Activated CD8-positive, alpha-beta memory T cell treated with anti-CD3 and anti-CD28 coated beads, Interleukin-2, amount 10 ng/mL, durations not matched to agents 7 days and 5 days (primary cell): ENCODE results near the gene RASL10A. TPM values are rescaled to one million over a fixed set of nuclear protein-coding genes. Genes with fewer than 3 reads are reported as not detected.

ENCODE experiments used
- ATAC-seq: fragments of 150-1000 bp; cut with Tn5 transposase; one replicate; pipeline ENCODE4 v1.10.0; 2021; ENCODE audit warnings: moderate library complexity
- CTCF ChIA-PET: fragments of 350-600 bp; sonication (Branson Sonifier 250); formaldehyde crosslinking; loops from one replicate; lab custom pipeline; 2021; ENCODE audit warnings: antibody characterized with exemption; lab: Charles Lee
- DNase-seq: peaks from one replicate; pipeline ENCODE4 v3.0.0-alpha.2; 2020
- H3K27ac Mint-ChIP-seq: one replicate; pipeline ENCODE4 v1.8.0; 2021; ENCODE audit warnings: mild to moderate bottlenecking, mixed read lengths
- H3K27me3 Mint-ChIP-seq: one replicate; pipeline ENCODE4 v1.8.0; 2021; ENCODE audit warnings: mixed read lengths
- H3K36me3 Mint-ChIP-seq: one replicate; pipeline ENCODE4 v1.8.0; 2021; ENCODE audit warnings: mild to moderate bottlenecking, mixed read lengths
- H3K4me1 Mint-ChIP-seq: one replicate; pipeline ENCODE4 v1.8.0; 2021; ENCODE audit warnings: mixed read lengths
- H3K4me3 Mint-ChIP-seq: one replicate; pipeline ENCODE4 v1.8.0; 2021; ENCODE audit warnings: mild to moderate bottlenecking, moderate library complexity, mixed read lengths
- H3K9me3 Mint-ChIP-seq: one replicate; pipeline ENCODE4 v1.8.0; 2022; ENCODE audit warnings: low read depth, mixed read lengths
- total RNA-seq, 2 experiments: library from RNA; stranded (reverse); gene quantifications; one replicate each; pipeline ENCODE4 v1.2.3, GENCODE V29; 2021

Gene RASL10A
- total RNA-seq, 2 experiments from 2014 or later: 0.63 to 0.70 TPM

- DNase-seq: no peak
- ATAC-seq: no peak
- CTCF ChIA-PET: interaction anchor here (1.0 to 1.4 kb wide), 3 partner anchors 9 to 47 kb away, joined by 3 read pairs; no protein-coding TSS in a partner anchor
- no peak overlapping the region for H3K4me3 Mint-ChIP-seq
- H3K27ac Mint-ChIP-seq: no peak overlapping the region
- peaks cover 41% of the 10 kb centered on the region for H3K27me3 Mint-ChIP-seq
- no peaks in the 10 kb centered on the region for H3K9me3 Mint-ChIP-seq
- no peaks in the 10 kb centered on the region for H3K36me3 Mint-ChIP-seq
- peaks cover 56% of the 10 kb centered on the region for H3K4me1 Mint-ChIP-seq
Observed at GRCh38 chr22:29311464-29312217, 3.9 kb downstream of the RASL10A start.

- CTCF ChIA-PET: interaction anchor here (1.0 to 1.4 kb wide), 3 partner anchors 10 to 48 kb away, joined by 3 read pairs; no protein-coding TSS in a partner anchor
- ATAC-seq: peak; percentile 37
- DNase-seq: peak; percentile 83
- peaks cover 59% of the 10 kb centered on the region for H3K4me1 Mint-ChIP-seq
- no peak overlapping the region for H3K4me3 Mint-ChIP-seq
- H3K9me3 Mint-ChIP-seq: no peaks in the 10 kb centered on the region
- H3K27me3 Mint-ChIP-seq: peaks cover 36% of the 10 kb centered on the region
- no peak overlapping the region for H3K27ac Mint-ChIP-seq
- no peaks in the 10 kb centered on the region for H3K36me3 Mint-ChIP-seq
Observed at GRCh38 chr22:29310863-29311339, 4.6 kb downstream of the RASL10A start.

GRCh38 chr22:29310065-29310862 is 5.2 kb downstream of the RASL10A start:
- peaks cover 35% of the 10 kb centered on the region for H3K27me3 Mint-ChIP-seq
- peaks cover 60% of the 10 kb centered on the region for H3K4me1 Mint-ChIP-seq
- CTCF ChIA-PET: interaction anchor here (1.0 to 1.3 kb wide), 2 partner anchors 10 to 44 kb away, joined by 3 read pairs; no protein-coding TSS in a partner anchor
- DNase-seq: no peak
- no peak overlapping the region for H3K27ac Mint-ChIP-seq
- H3K4me3 Mint-ChIP-seq: no peak overlapping the region
- ATAC-seq: no peak
- no peaks in the 10 kb centered on the region for H3K36me3 Mint-ChIP-seq
- H3K9me3 Mint-ChIP-seq: no peaks in the 10 kb centered on the region

DNA sequence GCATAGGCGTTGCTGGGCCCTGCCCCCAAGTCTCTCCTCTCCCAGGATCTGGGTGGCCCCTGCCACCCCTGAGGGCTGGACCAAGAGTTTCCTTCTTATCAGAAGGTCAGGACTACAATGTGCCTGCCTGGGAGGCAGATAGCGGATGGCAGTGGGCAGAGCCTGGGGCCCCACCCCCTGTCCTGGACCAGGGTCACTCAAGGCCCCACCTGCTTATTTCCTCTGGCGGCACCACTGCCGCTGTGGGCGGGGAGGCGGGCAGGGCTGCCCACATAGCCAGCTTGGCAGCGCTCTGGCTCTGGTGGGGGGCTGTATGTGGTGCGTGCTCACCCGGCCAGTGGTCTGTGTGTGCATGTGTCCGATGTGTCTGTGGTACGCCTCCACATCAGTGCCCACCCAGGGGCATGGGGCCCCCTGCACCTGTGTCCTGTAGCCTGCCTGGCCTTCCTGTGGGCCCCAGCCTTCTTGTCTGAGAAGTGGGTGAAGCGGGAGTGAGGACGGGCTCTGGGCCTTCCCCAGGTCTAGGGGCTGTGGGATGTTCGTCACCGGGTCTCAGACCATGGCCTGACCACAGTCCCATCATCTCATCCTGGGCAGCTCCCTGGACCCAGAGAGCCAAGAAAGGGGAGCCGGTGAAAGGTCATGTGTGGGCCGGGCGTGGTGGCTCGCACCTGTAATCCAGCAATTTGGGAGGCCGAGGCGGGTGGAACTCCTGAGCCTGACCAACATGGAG is 6.0 kb downstream of the RASL10A start:
- peaks cover 56% of the 10 kb centered on the region for H3K4me1 Mint-ChIP-seq
- DNase-seq (no peak), ATAC-seq (no peak)
- CTCF ChIA-PET: interaction anchor here (1.2 kb wide), 1 partner anchor 11 kb away, joined by 3 read pairs; no protein-coding TSS in a partner anchor
- H3K4me3 Mint-ChIP-seq: no peak overlapping the region
- peak overlapping the region; percentile 79 for H3K27ac Mint-ChIP-seq
- no peaks in the 10 kb centered on the region for H3K36me3 Mint-ChIP-seq
- no peaks in the 10 kb centered on the region for H3K9me3 Mint-ChIP-seq
- peaks cover 35% of the 10 kb centered on the region for H3K27me3 Mint-ChIP-seq

DNA sequence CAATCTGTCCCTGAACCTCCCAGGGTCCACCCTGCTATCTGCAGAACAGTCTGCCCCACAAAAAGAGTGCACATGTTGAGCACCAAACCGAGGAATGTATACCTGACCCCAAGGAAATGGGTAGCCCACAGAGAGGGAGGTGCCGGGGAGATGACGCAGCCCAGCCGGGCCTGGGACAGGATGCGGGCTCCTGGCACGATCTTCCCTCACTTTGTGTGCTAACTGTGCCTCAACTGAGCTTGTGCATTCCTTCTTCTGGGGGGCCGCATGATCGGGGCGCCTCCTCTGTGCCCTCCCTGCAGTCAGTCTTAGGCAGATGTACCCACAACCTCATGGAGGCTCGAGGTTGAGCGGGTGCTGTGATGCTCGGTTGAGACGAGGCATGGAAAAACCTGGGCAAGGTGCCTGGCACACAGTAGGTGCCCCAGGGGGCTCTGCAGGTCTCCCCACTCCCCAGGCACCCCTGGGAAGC is 6.7 kb downstream of the RASL10A start:
- peaks cover 28% of the 10 kb centered on the region for H3K27me3 Mint-ChIP-seq
- peak overlapping the region; percentile 60 for H3K4me3 Mint-ChIP-seq
- ATAC-seq (peak; percentile 60), DNase-seq (peak; percentile 90)
- no peaks in the 10 kb centered on the region for H3K36me3 Mint-ChIP-seq
- H3K4me1 Mint-ChIP-seq: peaks cover 49% of the 10 kb centered on the region
- CTCF ChIA-PET: interaction anchor here (1.2 kb wide), 1 partner anchor 12 kb away, joined by 3 read pairs; no protein-coding TSS in a partner anchor
- peak overlapping the region; percentile 79 for H3K27ac Mint-ChIP-seq
- no peaks in the 10 kb centered on the region for H3K9me3 Mint-ChIP-seq

DNA sequence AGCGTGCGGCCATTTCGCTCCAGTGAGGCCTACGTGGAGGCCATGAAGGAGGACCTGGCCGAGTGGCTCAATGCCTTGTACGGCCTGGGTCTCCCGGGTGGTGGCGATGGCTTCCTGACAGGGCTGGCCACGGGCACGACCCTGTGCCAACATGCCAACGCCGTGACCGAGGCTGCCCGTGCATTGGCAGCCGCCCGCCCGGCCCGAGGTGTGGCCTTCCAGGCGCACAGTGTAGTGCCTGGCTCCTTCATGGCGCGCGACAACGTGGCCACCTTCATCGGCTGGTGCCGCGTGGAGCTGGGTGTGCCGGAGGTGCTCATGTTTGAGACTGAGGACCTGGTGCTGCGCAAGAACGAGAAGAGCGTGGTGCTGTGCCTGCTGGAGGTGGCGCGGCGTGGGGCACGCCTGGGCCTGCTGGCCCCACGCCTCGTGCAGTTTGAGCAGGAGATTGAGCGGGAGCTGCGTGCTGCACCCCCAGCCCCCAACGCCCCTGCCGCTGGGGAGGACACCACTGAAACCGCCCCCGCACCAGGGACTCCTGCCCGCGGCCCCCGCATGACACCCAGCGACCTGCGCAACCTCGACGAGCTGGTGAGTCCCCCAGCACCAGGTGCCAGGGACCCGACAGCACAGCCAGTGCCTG is 7.2 kb downstream of the RASL10A start:
- H3K9me3 Mint-ChIP-seq: no peaks in the 10 kb centered on the region
- CTCF ChIA-PET: interaction anchor here (1.2 kb wide), 1 partner anchor 12 kb away, joined by 3 read pairs; no protein-coding TSS in a partner anchor
- no peak for ATAC-seq
- peaks cover 22% of the 10 kb centered on the region for H3K27me3 Mint-ChIP-seq
- H3K4me3 Mint-ChIP-seq: peak overlapping the region; percentile 60
- H3K27ac Mint-ChIP-seq: peak overlapping the region; percentile 79
- H3K36me3 Mint-ChIP-seq: no peaks in the 10 kb centered on the region
- H3K4me1 Mint-ChIP-seq: peaks cover 45% of the 10 kb centered on the region
- no peak for DNase-seq

- Mint-ChIP-seq H3K27ac (peak overlapping the region; percentile 46), H3K4me3 (peak overlapping the region; percentile 79), H3K9me3 (no peaks in the 10 kb centered on the region), H3K36me3 (no peaks in the 10 kb centered on the region), H3K4me1 (peaks cover 42% of the 10 kb centered on the region), H3K27me3 (peaks cover 17% of the 10 kb centered on the region)
- CTCF ChIA-PET: no interaction called here
- DNase-seq (no peak), ATAC-seq (no peak)
Observed at GRCh38 chr22:29307596-29308147, 7.8 kb downstream of the RASL10A start.

- ATAC-seq (peak; percentile 43), DNase-seq (no peak)
- CTCF ChIA-PET: interaction anchor here (1.0 to 1.9 kb wide), 3 partner anchors 16 to 30 kb away, joined by 3 to 4 read pairs (median 4); no protein-coding TSS in a partner anchor
- Mint-ChIP-seq H3K4me1 (peaks cover 42% of the 10 kb centered on the region), H3K4me3 (peak overlapping the region; percentile 79), H3K36me3 (no peaks in the 10 kb centered on the region), H3K27ac (peak overlapping the region; percentile 46), H3K27me3 (peaks cover 10% of the 10 kb centered on the region), H3K9me3 (no peaks in the 10 kb centered on the region)
Observed at GRCh38 chr22:29306835-29307595, 8.5 kb downstream of the RASL10A start.

DNA sequence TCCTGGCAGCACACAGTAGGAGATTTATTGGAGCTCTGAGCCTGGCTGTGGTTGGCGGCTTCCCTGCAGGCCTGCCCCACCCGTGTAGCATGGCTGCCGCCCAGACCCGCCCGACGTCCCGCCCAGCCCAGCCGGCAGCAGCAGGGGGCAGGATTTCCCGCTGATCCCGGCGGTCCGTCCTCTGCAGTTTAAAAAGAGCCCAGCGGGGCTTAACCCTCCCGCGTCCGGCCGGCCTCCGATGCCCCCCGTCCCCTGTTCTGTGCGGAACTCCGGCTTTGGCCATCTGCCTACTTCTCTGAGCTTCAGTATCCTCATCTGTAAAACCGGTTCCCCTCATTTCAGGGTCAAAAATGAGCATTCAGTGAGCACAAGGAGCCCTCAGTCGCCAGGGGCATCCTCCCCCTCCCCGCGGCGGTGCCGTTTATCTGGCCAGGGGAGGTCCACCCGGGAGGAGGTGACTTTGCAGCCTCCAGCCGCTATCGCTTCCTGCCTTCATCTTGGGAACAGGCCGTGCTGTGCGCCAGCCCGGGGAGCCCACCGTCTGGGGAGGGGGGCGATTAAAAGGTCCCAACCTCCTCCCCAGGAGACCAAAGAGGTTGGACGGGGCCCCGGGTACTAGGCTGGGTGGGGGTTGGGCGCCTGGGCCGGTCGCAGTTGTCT is 9.2 kb downstream of the RASL10A start, which contains the start of gene GAS2L1:
Gene GAS2L1 (plus strand): TSS at position 476 of the 660 bp plus-strand sequence. CDS start 1,456 bp downstream, outside the sequence.
- peak within 1 kb of the TSS; percentile 79 for H3K4me3 Mint-ChIP-seq
- H3K27ac Mint-ChIP-seq: peak within 1 kb of the TSS; percentile 52
- CTCF ChIA-PET: interaction anchor here (0.6 to 1.9 kb wide), 6 partner anchors 12 to 58 kb away, joined by 3 to 4 read pairs (median 4); no protein-coding TSS in a partner anchor

DNA sequence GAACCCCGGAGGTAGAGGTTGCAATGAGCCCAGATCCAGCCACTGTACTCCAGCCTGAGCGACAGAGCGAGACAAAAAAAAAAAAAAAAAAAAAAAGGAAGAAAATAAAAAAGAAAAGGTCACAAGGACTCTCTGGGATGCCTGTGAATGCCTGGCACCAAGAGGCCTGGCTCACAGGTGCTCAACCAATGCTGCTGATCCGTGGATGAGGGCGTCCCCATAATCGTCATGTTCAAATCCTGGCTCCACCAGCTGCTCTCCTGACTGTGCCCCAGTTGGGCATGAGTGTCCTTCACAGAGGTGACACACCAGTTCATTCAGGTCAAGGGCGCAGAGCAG is 9.7 kb downstream of the RASL10A start:
- CTCF ChIA-PET: interaction anchor here (0.6 to 1.9 kb wide), 5 partner anchors 13 to 58 kb away, joined by 3 to 4 read pairs (median 4); no protein-coding TSS in a partner anchor
- Mint-ChIP-seq H3K4me3 (peak overlapping the region; percentile 75), H3K36me3 (peaks cover 3% of the 10 kb centered on the region), H3K27ac (no peak overlapping the region), H3K4me1 (peaks cover 36% of the 10 kb centered on the region), H3K9me3 (no peaks in the 10 kb centered on the region), H3K27me3 (peaks cover 9% of the 10 kb centered on the region)
- no peak for ATAC-seq
- DNase-seq: no peak

More for the DNA sequence above, 9.2 kb downstream of the RASL10A start, which contains the start of gene GAS2L1:
- H3K36me3 Mint-ChIP-seq: no peaks in the 10 kb centered on the region
- DNase-seq: peak; percentile 77
- peaks cover 41% of the 10 kb centered on the region for H3K4me1 Mint-ChIP-seq
- peaks cover 9% of the 10 kb centered on the region for H3K27me3 Mint-ChIP-seq
- ATAC-seq: peak; percentile 65
- no peaks in the 10 kb centered on the region for H3K9me3 Mint-ChIP-seq
